HG02642 (cell line): ENCODE results near the gene SLC26A4.

Experiments
- ATAC-seq: cut with Tn5 transposase; IDR thresholded peaks from one replicate; pipeline ENCODE4 v1.9.1; 2021; ENCODE audit warnings: mild to moderate bottlenecking; ENCODE audit not compliant: unreplicated experiment, poor library complexity

The SLC26A4 gene

GRCh38 chr7:107742678-107743566 lies 82.3 kb downstream of the SLC26A4 start:
- peak; percentile 42 for ATAC-seq

- ATAC-seq: peak; percentile 93
Observed at GRCh38 chr7:107743567-107744344, 83.1 kb downstream of the SLC26A4 start, which contains the start of gene CBLL1. Gene CBLL1, plus strand, starts transcription at chr7:107744142. Its CDS starts 22 bp downstream, at chr7:107744164.

GRCh38 chr7:107744345-107744750 lies 83.7 kb downstream of the SLC26A4 start:
- ATAC-seq: peak; percentile 42

- ATAC-seq: no peak
Observed at GRCh38 chr7:107746006-107746405, 85.4 kb downstream of the SLC26A4 start.

- no peak for ATAC-seq
Observed at GRCh38 chr7:107751113-107751512, 90.5 kb downstream of the SLC26A4 start.

GRCh38 chr7:107754642-107755041 lies 94.0 kb downstream of the SLC26A4 start:
- no peak for ATAC-seq

GRCh38 chr7:107758667-107759066 lies 98.0 kb downstream of the SLC26A4 start:
- ATAC-seq: no peak

- ATAC-seq: no peak
Observed at GRCh38 chr7:107767391-107767790, 106.8 kb downstream of the SLC26A4 start.
